ENCODE results near the gene ZNF283.

DNA sequence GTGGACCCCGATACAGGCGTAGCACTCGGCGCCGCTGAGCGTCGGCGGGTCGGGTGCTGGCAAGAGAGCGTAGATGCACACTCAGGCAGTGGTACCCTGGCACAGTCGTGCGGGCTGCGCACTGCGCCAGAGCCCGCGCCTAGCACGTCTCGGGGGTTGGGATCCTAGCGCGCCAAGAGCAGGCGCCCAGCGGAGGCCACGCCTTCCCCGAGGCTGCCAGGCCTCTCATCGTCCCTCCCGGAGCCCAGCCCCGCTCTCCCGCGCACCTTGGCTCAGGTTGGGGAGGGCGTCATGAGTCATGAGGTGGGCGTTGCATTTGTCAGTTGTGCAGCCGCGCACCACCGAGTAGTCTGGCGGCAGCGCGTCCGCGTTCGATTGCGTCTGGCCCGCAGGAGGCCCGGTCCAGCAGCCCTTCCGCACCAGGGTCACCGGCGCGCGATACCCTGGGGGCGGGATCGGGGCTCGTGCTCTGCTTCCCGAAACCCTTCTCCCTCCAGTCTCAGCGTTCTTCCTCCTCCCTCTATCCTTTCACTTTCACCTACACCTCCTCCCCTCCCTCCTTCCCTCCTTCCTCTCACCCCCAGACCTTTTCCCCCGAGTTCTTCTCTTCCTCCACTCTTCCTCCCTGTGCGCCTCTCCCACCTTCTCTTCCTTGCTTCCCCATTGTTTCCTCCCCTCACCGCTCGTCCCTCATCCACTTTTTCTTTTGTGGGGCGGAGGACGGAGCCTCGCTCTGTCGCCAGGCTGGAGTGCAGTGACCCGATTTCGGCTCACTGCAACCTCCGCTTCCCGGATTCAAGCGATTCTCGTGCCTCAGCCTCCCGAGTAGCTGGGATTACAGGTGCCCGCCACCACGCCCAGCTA lies 28.3 kb upstream of the ZNF283 start:
- no peak for TF ChIP-seq PHF21A (CRISPR knock-in tag; IDR thresholded peaks at IDR 0.05)
- TF ChIP-seq ZNF501 (CRISPR knock-in tag; IDR thresholded peaks at IDR 0.05): no peak
- TF ChIP-seq, protein P1, sequence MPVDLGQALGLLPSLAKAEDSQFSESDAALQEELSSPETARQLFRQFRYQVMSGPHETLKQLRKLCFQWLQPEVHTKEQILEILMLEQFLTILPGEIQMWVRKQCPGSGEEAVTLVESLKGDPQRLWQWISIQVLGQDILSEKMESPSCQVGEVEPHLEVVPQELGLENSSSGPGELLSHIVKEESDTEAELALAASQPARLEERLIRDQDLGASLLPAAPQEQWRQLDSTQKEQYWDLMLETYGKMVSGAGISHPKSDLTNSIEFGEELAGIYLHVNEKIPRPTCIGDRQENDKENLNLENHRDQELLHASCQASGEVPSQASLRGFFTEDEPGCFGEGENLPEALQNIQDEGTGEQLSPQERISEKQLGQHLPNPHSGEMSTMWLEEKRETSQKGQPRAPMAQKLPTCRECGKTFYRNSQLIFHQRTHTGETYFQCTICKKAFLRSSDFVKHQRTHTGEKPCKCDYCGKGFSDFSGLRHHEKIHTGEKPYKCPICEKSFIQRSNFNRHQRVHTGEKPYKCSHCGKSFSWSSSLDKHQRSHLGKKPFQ (CRISPR knock-in tag; IDR thresholded peaks at IDR 0.05; ENCODE audit: insufficient replicate concordance): no peak
- TF ChIP-seq EZH2 (conservative IDR thresholded peaks at IDR 0.05; ENCODE audit: low read depth, low read length): no peak

Measured in HepG2 (cell line).